BE2C (cell line): ENCODE data around the gene KLRC3.
"Not testable (repeated sequence)": the region's sequence is repeated elsewhere in the genome, so short reads cannot be mapped to it uniquely, and the experiment has no call there.

Source experiments
- DNase-seq: peaks from one replicate; pipeline ENCODE4 v3.0.0-alpha.2; 2020
- H3K27me3 ChIP-seq: fragments of 250-450 bp; sonication (Bioruptor Pico); 2 replicates; pipeline ENCODE4 v1.5.1; 2020; ENCODE audit warnings: mild to moderate bottlenecking
- H3K36me3 ChIP-seq: fragments of 250-450 bp; sonication (Bioruptor Pico); 2 replicates; pipeline ENCODE4 v1.5.1; 2020; ENCODE audit warnings: mild to moderate bottlenecking
- H3K4me1 ChIP-seq: fragments of 250-450 bp; sonication (Bioruptor Pico); 2 replicates; pipeline ENCODE4 v1.5.1; 2020
- H3K4me3 ChIP-seq: 2 replicates; pipeline ENCODE4 v1.5.1; 2011; ENCODE audit warnings: low read depth, low read length
- H3K9me3 ChIP-seq: fragments of 250-450 bp; sonication (Bioruptor Pico); 2 replicates; pipeline ENCODE4 v1.5.1; 2020
- TF ChIP-seq, protein P1 (sequence below): IDR thresholded peaks from 2 replicates; pipeline ENCODE4 v1.5.1; 2012; ENCODE audit warnings: mild to moderate bottlenecking, low read depth, low read length

Gene KLRC3

DNA sequence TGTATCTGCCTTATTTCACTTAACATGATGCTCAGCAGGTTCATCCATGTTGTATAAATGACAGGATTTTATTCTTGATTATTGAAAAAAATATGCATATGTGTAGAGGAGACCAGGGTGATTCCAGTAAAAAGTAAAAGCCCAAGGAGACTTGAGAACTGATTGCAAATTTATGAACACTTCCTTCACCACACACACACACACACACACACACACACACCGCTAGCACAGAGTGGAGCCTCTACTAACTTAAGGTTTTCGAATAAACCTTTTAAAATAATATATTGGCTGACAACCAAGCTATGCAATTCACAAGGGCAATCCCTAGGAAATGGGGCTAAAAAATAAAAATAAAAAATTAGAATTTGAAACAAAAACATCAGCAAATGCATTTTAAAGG lies 22.2 kb downstream of the KLRC3 start:
- no peak for DNase-seq
- TF ChIP-seq, protein P1, sequence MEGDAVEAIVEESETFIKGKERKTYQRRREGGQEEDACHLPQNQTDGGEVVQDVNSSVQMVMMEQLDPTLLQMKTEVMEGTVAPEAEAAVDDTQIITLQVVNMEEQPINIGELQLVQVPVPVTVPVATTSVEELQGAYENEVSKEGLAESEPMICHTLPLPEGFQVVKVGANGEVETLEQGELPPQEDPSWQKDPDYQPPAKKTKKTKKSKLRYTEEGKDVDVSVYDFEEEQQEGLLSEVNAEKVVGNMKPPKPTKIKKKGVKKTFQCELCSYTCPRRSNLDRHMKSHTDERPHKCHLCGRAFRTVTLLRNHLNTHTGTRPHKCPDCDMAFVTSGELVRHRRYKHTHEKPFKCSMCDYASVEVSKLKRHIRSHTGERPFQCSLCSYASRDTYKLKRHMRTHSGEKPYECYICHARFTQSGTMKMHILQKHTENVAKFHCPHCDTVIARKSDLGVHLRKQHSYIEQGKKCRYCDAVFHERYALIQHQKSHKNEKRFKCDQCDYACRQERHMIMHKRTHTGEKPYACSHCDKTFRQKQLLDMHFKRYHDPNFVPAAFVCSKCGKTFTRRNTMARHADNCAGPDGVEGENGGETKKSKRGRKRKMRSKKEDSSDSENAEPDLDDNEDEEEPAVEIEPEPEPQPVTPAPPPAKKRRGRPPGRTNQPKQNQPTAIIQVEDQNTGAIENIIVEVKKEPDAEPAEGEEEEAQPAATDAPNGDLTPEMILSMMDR, result no peak
- peaks cover 7% of the 10 kb centered on the region; the same call in 1 of the 2 replicates for H3K27me3 ChIP-seq
- no peaks in the 10 kb centered on the region for H3K9me3 ChIP-seq
- no peaks in the 10 kb centered on the region for H3K4me1 ChIP-seq
- H3K36me3 ChIP-seq, result no peaks in the 10 kb centered on the region
- no peak overlapping the region for H3K4me3 ChIP-seq

DNA sequence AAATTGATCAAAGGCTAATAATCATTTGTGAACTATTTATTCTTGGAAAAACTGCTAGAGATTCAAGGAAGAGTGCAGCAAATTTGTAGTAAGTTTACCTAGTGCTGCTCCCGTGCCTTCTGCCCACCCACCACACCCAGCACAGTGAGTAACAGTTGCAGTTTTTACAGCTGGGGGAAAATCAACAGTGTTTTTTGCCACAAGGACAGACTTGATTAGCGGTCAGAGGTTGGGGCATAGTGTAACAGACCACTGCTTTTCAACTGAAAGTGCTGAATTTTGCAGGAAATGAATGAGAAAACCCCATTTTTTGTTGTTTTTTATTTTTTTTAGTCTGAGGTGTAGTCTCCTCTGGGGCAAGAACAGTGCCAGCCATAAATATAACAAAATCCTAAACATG lies 23.1 kb downstream of the KLRC3 start:
- Histone ChIP-seq H3K4me1 (no peaks in the 10 kb centered on the region), H3K27me3 (peaks cover 7% of the 10 kb centered on the region; the same call in 1 of the 2 replicates), H3K4me3 (no peak overlapping the region), H3K9me3 (no peaks in the 10 kb centered on the region), H3K36me3 (no peaks in the 10 kb centered on the region)
- TF ChIP-seq, protein P1, result no peak
- DNase-seq, result no peak

DNA sequence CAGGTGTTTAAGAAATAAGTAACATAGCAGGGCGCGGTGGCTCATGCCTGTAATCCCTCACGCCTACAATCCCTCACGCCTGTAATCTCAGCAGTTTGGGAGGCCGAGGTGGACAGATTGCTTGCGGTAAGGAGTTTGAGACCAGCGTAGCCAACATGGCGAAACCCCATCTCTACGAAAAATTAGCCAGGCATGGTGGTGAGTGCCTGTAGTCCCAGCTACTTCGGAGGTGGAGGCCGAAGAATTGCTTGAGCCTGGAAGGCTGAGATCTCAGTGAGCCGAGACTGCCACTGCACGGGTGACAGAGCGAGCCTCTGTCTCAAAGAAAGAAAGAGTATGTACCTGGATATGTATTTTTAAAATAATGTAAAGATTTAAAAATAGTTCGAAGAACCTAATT lies 24.2 kb downstream of the KLRC3 start:
- not testable (repeated sequence) for H3K4me1 ChIP-seq, DNase-seq, H3K27me3 ChIP-seq, H3K9me3 ChIP-seq, H3K4me3 ChIP-seq, H3K36me3 ChIP-seq

DNA sequence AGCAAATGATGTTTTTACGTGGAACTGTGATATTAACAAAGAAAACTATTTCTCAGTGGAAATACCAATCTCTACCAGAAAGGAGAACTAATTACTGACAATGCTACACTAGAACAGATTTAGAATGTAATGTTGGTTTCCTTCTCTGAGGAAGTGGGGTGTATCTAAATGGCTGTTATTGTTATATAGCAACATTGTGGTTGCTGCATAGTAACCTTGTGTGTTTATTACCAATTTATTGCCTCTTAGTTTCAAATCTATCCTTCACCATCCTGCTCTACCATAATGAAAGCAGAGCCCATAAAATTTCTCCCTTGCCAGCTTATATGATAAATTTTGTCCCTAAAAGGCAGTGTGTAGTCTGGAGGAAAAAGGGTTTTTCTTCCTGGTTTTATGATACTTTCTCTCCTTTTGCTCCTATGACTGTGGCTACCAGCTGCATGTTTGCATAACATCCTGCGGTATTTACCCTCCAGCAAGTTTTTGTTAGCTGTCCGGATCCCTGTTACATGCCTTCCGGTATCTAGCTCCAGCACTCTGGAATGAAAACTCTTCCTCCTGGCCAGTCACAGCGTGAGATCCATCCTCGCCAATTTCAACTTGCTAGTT lies 24.9 kb downstream of the KLRC3 start:
- Histone ChIP-seq H3K4me1 (no peaks in the 10 kb centered on the region), H3K4me3 (no peak overlapping the region), H3K36me3 (no peaks in the 10 kb centered on the region), H3K9me3 (no peaks in the 10 kb centered on the region), H3K27me3 (peaks cover 7% of the 10 kb centered on the region; the same call in 1 of the 2 replicates)
- TF ChIP-seq, protein P1, result no peak
- no peak for DNase-seq

DNA sequence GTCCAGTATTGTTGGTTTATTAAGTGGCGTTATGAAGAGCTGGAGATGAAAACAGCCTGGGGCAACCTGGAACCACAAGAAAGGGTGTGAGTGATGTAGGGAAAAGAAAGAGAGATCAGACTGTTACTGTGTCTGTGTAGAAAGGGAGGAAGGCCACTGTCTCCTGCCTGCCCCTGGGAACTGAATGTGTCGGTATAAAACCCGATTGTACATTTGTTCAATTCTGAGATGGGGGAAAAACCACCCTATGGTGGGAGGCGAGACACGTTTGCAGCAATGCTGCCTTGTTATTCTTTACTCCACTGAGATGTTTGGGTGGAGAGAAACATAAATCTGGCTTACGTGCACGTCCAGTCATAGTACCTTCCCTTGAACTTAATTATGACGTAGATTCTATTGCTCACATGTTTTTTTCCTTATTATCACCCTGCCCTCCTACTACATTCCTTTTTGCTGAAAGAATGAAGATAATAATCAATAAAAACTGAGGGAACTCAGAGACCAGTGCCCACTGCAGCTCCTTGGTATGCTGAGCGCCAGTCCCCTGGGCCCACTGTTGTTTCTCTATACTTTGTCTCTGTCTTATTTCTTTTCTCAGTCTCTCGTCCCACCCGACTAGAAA lies 25.8 kb downstream of the KLRC3 start:
- H3K27me3 ChIP-seq, H3K36me3 ChIP-seq, H3K9me3 ChIP-seq, H3K4me1 ChIP-seq, DNase-seq, H3K4me3 ChIP-seq: not testable (repeated sequence)

- Histone ChIP-seq H3K9me3 (no peaks in the 10 kb centered on the region), H3K4me1 (no peaks in the 10 kb centered on the region)
- DNase-seq, result no peak
Measured at GRCh38 chr12:10393291-10393690, 27.1 kb downstream of the KLRC3 start.

DNA sequence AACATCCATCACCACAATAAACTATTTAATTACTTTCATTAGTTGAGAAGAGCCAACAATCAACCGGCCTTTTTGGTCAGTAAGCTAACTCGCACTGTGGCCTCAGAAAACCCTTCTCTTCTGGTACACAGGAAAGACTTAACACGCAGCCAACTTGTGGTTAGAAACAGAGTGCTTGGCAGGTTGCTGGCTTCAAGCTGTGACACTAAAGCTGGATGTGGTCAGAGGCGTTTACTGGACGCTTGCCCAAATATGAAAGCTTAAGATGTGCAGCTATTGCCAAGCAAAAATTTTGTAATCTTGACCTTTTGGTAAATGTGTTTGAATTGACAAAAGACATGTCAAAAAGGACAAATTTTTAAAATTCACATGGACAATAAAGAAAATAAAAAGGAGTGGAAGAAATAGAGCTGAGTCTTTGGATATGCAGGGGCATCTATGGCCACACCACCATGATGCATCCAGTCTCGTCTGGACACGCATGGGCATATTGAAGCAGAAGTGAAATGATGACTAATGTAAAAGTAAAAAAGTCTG lies 27.9 kb downstream of the KLRC3 start:
- H3K4me3 ChIP-seq, result no peak overlapping the region
- no peaks in the 10 kb centered on the region for H3K9me3 ChIP-seq
- peaks cover 7% of the 10 kb centered on the region; the same call in 1 of the 2 replicates for H3K27me3 ChIP-seq
- TF ChIP-seq, protein P1, result no peak
- H3K4me1 ChIP-seq, result no peaks in the 10 kb centered on the region
- DNase-seq, result no peak
- no peaks in the 10 kb centered on the region for H3K36me3 ChIP-seq

More at GRCh38 chr12:10393291-10393690, 27.1 kb downstream of the KLRC3 start:
- Histone ChIP-seq H3K4me3 (no peak overlapping the region), H3K36me3 (no peaks in the 10 kb centered on the region), H3K27me3 (peaks cover 7% of the 10 kb centered on the region)
- TF ChIP-seq, protein P1, result no peak

DNA sequence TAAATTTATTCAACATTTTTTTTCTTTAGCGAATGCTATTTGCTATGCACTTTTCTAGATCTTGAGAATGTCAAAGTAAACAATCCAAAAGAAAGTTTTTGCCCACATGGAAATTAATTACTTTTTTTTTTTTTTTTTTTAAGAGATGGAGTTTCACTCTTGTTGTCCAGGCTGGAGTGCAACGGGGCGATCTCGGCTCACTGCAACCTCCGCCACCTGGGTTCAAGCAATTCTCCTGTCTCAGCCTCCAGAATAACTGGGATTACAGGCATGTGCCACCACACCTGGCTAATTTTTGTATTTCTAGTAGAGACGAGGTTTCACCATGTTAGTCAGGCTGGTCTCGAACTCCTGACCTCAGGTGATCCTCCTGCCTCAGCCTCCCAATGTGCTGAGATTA lies 29.4 kb downstream of the KLRC3 start:
- H3K36me3 ChIP-seq, H3K9me3 ChIP-seq, H3K4me1 ChIP-seq, H3K27me3 ChIP-seq, H3K4me3 ChIP-seq, DNase-seq: not testable (repeated sequence)
